ENCODE measurements around the gene EHBP1L1. TPM values are rescaled to one million over a fixed set of nuclear protein-coding genes. Genes with fewer than 3 reads are reported as not detected.

The EHBP1L1 gene
- total RNA-seq, 1 experiment from 2014 or later: 19.6 TPM

DNA sequence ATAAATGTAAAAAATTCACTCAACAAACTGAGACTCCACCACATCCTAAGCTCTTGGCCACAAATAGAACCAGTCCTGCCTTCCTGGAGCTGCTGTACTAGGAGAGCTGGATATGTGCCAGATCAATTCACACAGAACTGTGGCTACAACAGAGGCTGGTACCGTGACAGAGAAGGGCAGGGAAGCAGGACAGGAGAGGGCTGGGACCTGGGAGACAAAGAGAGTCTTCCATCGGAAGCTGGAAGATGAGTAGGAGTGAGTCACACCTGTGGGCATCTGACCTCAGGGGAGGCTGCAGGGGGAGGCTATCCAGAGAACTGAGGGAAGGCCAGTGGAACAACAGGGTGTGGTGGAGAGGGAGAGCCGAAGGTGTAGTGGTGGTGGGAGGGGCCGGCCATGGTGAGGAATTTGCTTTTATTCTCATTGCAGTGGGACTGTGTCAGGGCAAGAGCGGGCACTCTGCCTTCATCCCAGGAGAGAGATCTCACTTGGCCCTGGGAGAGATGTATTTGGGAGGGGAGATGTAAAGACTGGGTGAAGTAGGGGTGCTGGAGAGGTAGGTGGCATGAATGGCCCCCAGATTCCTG lies 15.8 kb upstream of the EHBP1L1 start:
- H3K9me3 ChIP-seq: no peaks in the 10 kb centered on the region
- peaks cover 34% of the 10 kb centered on the region for H3K4me1 Mint-ChIP-seq (ENCODE audit: low read depth, unreplicated experiment)
- no peaks in the 10 kb centered on the region for H3K27me3 Mint-ChIP-seq (ENCODE audit: insufficient read depth, unreplicated experiment)
- no peaks in the 10 kb centered on the region for H3K27me3 ChIP-seq (replicated peaks; ENCODE audit: control insufficient read depth, insufficient read depth, low read length)
- H3K9me3 Mint-ChIP-seq (ENCODE audit: unreplicated experiment): no peaks in the 10 kb centered on the region
- BruUV-seq (replicated peaks): no TSS peak
- peak overlapping the region; percentile 20 for H3K4me3 Mint-ChIP-seq (ENCODE audit: unreplicated experiment)
- no peak for DNase-seq
- peak overlapping the region; percentile 61 for H3K27ac Mint-ChIP-seq (ENCODE audit: unreplicated experiment)
- ChIA-PET CTCF (interaction anchor here (0.9 to 1.2 kb wide), 2 partner anchors 10 to 35 kb away, joined by 3 to 4 read pairs; partner anchors contain the start of genes SCYL1 and ZNRD2), POLR2A (interaction anchor here (0.6 kb wide), 1 partner anchor 10 kb away, joined by 3 read pairs; the partner anchor contains the start of gene ZNRD2)
- TF ChIP-seq, protein P1, sequence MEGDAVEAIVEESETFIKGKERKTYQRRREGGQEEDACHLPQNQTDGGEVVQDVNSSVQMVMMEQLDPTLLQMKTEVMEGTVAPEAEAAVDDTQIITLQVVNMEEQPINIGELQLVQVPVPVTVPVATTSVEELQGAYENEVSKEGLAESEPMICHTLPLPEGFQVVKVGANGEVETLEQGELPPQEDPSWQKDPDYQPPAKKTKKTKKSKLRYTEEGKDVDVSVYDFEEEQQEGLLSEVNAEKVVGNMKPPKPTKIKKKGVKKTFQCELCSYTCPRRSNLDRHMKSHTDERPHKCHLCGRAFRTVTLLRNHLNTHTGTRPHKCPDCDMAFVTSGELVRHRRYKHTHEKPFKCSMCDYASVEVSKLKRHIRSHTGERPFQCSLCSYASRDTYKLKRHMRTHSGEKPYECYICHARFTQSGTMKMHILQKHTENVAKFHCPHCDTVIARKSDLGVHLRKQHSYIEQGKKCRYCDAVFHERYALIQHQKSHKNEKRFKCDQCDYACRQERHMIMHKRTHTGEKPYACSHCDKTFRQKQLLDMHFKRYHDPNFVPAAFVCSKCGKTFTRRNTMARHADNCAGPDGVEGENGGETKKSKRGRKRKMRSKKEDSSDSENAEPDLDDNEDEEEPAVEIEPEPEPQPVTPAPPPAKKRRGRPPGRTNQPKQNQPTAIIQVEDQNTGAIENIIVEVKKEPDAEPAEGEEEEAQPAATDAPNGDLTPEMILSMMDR (IDR thresholded peaks at IDR 0.05; ENCODE audit: insufficient read depth in 1 of 2, low read depth in 1 of 2, low read length in 1 of 2, severe bottlenecking in 1 of 2, unreplicated experiment in 1 of 2): no peak
- H3K36me3 Mint-ChIP-seq (ENCODE audit: insufficient read depth, unreplicated experiment): peaks cover 14% of the 10 kb centered on the region
- intact Hi-C loops (cut with micrococcal nuclease; ENCODE audit: unreplicated experiment): no loop called here
- H3K4me1 ChIP-seq: peaks cover 52% of the 10 kb centered on the region
- no peak overlapping the region for H3K4me3 ChIP-seq (ENCODE audit: low read depth, low read length)
- H3K36me3 ChIP-seq (ENCODE audit: control insufficient read depth, insufficient read depth, low read length): no peaks in the 10 kb centered on the region

- H3K36me3 Mint-ChIP-seq (ENCODE audit: insufficient read depth, unreplicated experiment): peaks cover 12% of the 10 kb centered on the region
These were observed 15.1 kb upstream of the EHBP1L1 start for GRCh38 chr11:65560555-65561418.

More at GRCh38 chr11:65560555-65561418, 15.1 kb upstream of the EHBP1L1 start:
- CTCF ChIA-PET: interaction anchor here (0.9 to 1.5 kb wide), 3 partner anchors 9 to 36 kb away, joined by 3 to 11 read pairs (median 4); partner anchors contain the start of genes FAM89B, SCYL1 and ZNRD2
- intact Hi-C loops (cut with micrococcal nuclease; ENCODE audit: unreplicated experiment): no loop called here
- Mint-ChIP-seq H3K27me3 (ENCODE audit: insufficient read depth, unreplicated experiment) (no peaks in the 10 kb centered on the region), H3K4me3 (ENCODE audit: unreplicated experiment) (peak overlapping the region; percentile 20), H3K27ac (ENCODE audit: unreplicated experiment) (peak overlapping the region; percentile 61), H3K9me3 (ENCODE audit: unreplicated experiment) (no peaks in the 10 kb centered on the region), H3K4me1 (ENCODE audit: low read depth, unreplicated experiment) (peaks cover 27% of the 10 kb centered on the region)
- peak in 1 of 2 experiments; percentile 50 for DNase-seq
- Histone ChIP-seq H3K36me3 (ENCODE audit: control insufficient read depth, insufficient read depth, low read length) (no peaks in the 10 kb centered on the region), H3K27me3 (replicated peaks; ENCODE audit: control insufficient read depth, insufficient read depth, low read length) (no peaks in the 10 kb centered on the region), H3K4me3 (ENCODE audit: low read depth, low read length) (no peak overlapping the region), H3K4me1 (peaks cover 45% of the 10 kb centered on the region), H3K9me3 (no peaks in the 10 kb centered on the region)
- BruUV-seq (replicated peaks): no TSS peak
- TF ChIP-seq, protein P1 (IDR thresholded peaks at IDR 0.05; ENCODE audit: insufficient read depth in 1 of 2, low read depth in 1 of 2, low read length in 1 of 2, severe bottlenecking in 1 of 2, unreplicated experiment in 1 of 2): no peak
- POLR2A ChIA-PET: interaction anchor here (0.6 to 1.0 kb wide), 2 partner anchors 9 to 10 kb away, joined by 3 read pairs; partner anchors contain the start of gene ZNRD2
